ENCODE measurements around the gene FARP2. TPM values are rescaled to one million over a fixed set of nuclear protein-coding genes. Genes with fewer than 3 reads are reported as not detected.
A peak's percentile ranks its signal among the peaks of the same experiment; 100 is the strongest.

The FARP2 gene
- total and polyA plus RNA-seq, 2 of the 4 experiments (the other 2 are of a cell fraction) = 17.1 to 30.8 TPM

- TF ChIP-seq ELK1 (IDR thresholded peaks at IDR 0.05; ENCODE audit: borderline replicate concordance, low read depth, low read length) (no peak), MAFK (IDR thresholded peaks at IDR 0.05; ENCODE audit: low read depth, low read length) (no peak), MAZ (IDR thresholded peaks at IDR 0.05; ENCODE audit: borderline replicate concordance, low read depth, low read length) (peak; percentile 93)
These were observed 40.8 kb upstream of the FARP2 start, which contains the start of gene HDLBP (continued) for GRCh38 chr2:241315093-241315878.

All from IMR-90 (cell line).